Neuronal stem cell (in vitro differentiated cells): ENCODE data around the gene DLG5.

ENCODE experiments used
- DNase-seq: peaks from one replicate; pipeline ENCODE4 v3.0.0-alpha.2; 2013; ENCODE audit warnings: low spot score
- H2AFZ ChIP-seq: one replicate; pipeline ENCODE4 v1.6.1; 2013; ENCODE audit warnings: mild to moderate bottlenecking, low read length, inconsistent platforms
- H2AK5ac ChIP-seq: 2 replicates; pipeline ENCODE4 v1.6.1; 2013; ENCODE audit warnings: low read depth, mild to moderate bottlenecking, inconsistent platforms, low read length, moderate library complexity, mixed read lengths
- H2BK120ac ChIP-seq: 2 replicates; pipeline ENCODE4 v1.6.1; 2013; ENCODE audit warnings: low read depth, mild to moderate bottlenecking, inconsistent platforms, low read length, moderate library complexity, mixed read lengths
- H2BK12ac ChIP-seq: one replicate; pipeline ENCODE4 v1.6.1; 2013; ENCODE audit warnings: low read length, inconsistent platforms
- H2BK15ac ChIP-seq: 2 replicates; pipeline ENCODE4 v1.6.1; 2013; ENCODE audit warnings: mild to moderate bottlenecking, low read length, inconsistent platforms, mixed read lengths
- H2BK5ac ChIP-seq: one replicate; pipeline ENCODE4 v1.6.1; 2013; ENCODE audit warnings: inconsistent platforms, mild to moderate bottlenecking, low read length, moderate library complexity
- H3K14ac ChIP-seq: one replicate; pipeline ENCODE4 v1.6.1; 2013; ENCODE audit warnings: low read length, inconsistent platforms
- H3K18ac ChIP-seq: 2 replicates; pipeline ENCODE4 v1.6.1; 2013; ENCODE audit warnings: low read length, inconsistent platforms
- H3K23ac ChIP-seq: 2 replicates; pipeline ENCODE4 v1.6.1; 2013; ENCODE audit warnings: low read depth, mild to moderate bottlenecking, mixed read lengths, low read length, inconsistent platforms; ENCODE audit not compliant: poor library complexity
- H3K27ac ChIP-seq: replicated peaks from 3 replicates; pipeline ENCODE4 v1.5.1; 2013; ENCODE audit warnings: low read length, inconsistent platforms
- H3K27me3 ChIP-seq, 3 experiments: 2 replicates each; pipeline ENCODE4 v1.6.1; 2013; ENCODE audit warnings: low read length in 3 of 3, mild to moderate bottlenecking in 2 of 3, inconsistent platforms in 1 of 3, low read depth in 1 of 3, mixed read lengths in 1 of 3, moderate library complexity in 1 of 3; ENCODE audit not compliant: control insufficient read depth in 3 of 3, insufficient read depth in 3 of 3
- H3K36me3 ChIP-seq, 2 donors: replicated peaks in 1 of 2; 2 replicates each; pipeline ENCODE4 v1.6.1; 2013; ENCODE audit warnings: low read length in 2 of 2; ENCODE audit not compliant: control insufficient read depth in 2 of 2, insufficient read depth in 2 of 2
- H3K4ac ChIP-seq: 2 replicates; pipeline ENCODE4 v1.6.1; 2013; ENCODE audit warnings: inconsistent platforms, mild to moderate bottlenecking, low read length, moderate library complexity
- H3K4me1 ChIP-seq, 2 donors: 1 replicate in 1 of 2; 2 replicates in 1 of 2; pipeline ENCODE4 v1.6.1; 2013; ENCODE audit warnings: low read length in 2 of 2, low read depth in 1 of 2; ENCODE audit not compliant: control insufficient read depth in 2 of 2, insufficient read depth in 1 of 2
- H3K4me2 ChIP-seq: one replicate; pipeline ENCODE4 v1.6.1; 2013; ENCODE audit warnings: mild to moderate bottlenecking, low read length, inconsistent platforms; ENCODE audit not compliant: insufficient read depth, poor library complexity, severe bottlenecking
- H3K4me3 ChIP-seq, 2 donors: 2 replicates each; pipeline ENCODE4 v1.5.1; 2013; ENCODE audit warnings: low read length in 2 of 2, mild to moderate bottlenecking in 2 of 2, inconsistent platforms in 1 of 2, moderate library complexity in 1 of 2
- H3K79me1 ChIP-seq: one replicate; pipeline ENCODE4 v1.6.1; 2013; ENCODE audit warnings: low read depth, mild to moderate bottlenecking, inconsistent platforms, low read length, moderate library complexity
- H3K9ac ChIP-seq: one replicate; pipeline ENCODE4 v1.6.1; 2013; ENCODE audit warnings: mild to moderate bottlenecking, low read depth, low read length, inconsistent platforms; ENCODE audit not compliant: poor library complexity
- H3K9me3 ChIP-seq, 2 donors: replicated peaks in 1 of 2; 2 replicates each; pipeline versions ENCODE3 to v1.6.1; 2013; ENCODE audit warnings: low read length in 2 of 2, mild to moderate bottlenecking in 2 of 2, inconsistent platforms in 1 of 2, low read depth in 1 of 2, mixed read lengths in 1 of 2, moderate library complexity in 1 of 2; ENCODE audit not compliant: control insufficient read depth in 2 of 2, insufficient read depth in 1 of 2
- H4K8ac ChIP-seq: one replicate; pipeline ENCODE4 v1.6.1; 2013; ENCODE audit warnings: low read depth, mild to moderate bottlenecking, inconsistent platforms, low read length, moderate library complexity
- H4K91ac ChIP-seq: one replicate; pipeline ENCODE4 v1.6.1; 2013; ENCODE audit warnings: low read length, low read depth, mild to moderate bottlenecking, inconsistent platforms; ENCODE audit not compliant: poor library complexity
- WGBS, 2 donors: extraction: QIAGEN DNeasy Blood & Tissue Kit; methylation state at CpG; one replicate each; pipeline ENCODE4 v1.1.7; 2013; ENCODE audit warnings: missing lambda C conversion rate in 2 of 2, mixed read lengths in 1 of 2; ENCODE audit not compliant: insufficient read length in 2 of 2, insufficient replicate concordance in 1 of 2; ENCODE audit errors: extremely low coverage in 2 of 2; 5-methylcytosine and 5-hydroxymethylcytosine counted together

The DLG5 gene

GRCh38 chr10:77784856-77785255 lies 141.7 kb downstream of the DLG5 start:
- Histone ChIP-seq H3K23ac (no peak overlapping the region), H3K79me1 (no peaks in the 10 kb centered on the region), H3K27ac (no peak overlapping the region), H3K9ac (no peak overlapping the region), H3K4ac (no peak overlapping the region), H2BK120ac (no peak overlapping the region), H2BK15ac (no peak overlapping the region), H2AK5ac (no peak overlapping the region), H3K4me1 (no peaks in the 10 kb centered on the region), H4K8ac (no peak overlapping the region), H2BK12ac (no peak overlapping the region), H3K36me3 (peaks cover 7 to 60% of the 10 kb centered on the region in 2 donors), H3K9me3 (no peaks in the 10 kb centered on the region), H3K27me3 (no peaks in the 10 kb centered on the region), H2AFZ (no peak overlapping the region), H2BK5ac (no peak overlapping the region), H3K4me3 (no peak overlapping the region), H3K4me2 (no peak overlapping the region), H4K91ac (no peak overlapping the region), H3K18ac (no peak overlapping the region), H3K14ac (no peak overlapping the region)
- no CpG with 5 or more reads among the region's 4 CpGs for WGBS, 2 donors
- no peak for DNase-seq

GRCh38 chr10:77782328-77783061 lies 144.1 kb downstream of the DLG5 start:
- Histone ChIP-seq H3K14ac (no peak overlapping the region), H2BK12ac (no peak overlapping the region), H3K4me1 (no peaks in the 10 kb centered on the region), H3K79me1 (no peaks in the 10 kb centered on the region), H2BK15ac (no peak overlapping the region), H4K8ac (no peak overlapping the region), H3K9me3 (peaks cover 0 to 2% of the 10 kb centered on the region in 2 donors), H3K36me3 (peaks cover 5 to 51% of the 10 kb centered on the region in 2 donors), H3K9ac (no peak overlapping the region), H3K27me3 (no peaks in the 10 kb centered on the region), H3K23ac (no peak overlapping the region), H3K27ac (no peak overlapping the region), H2AFZ (no peak overlapping the region), H2AK5ac (no peak overlapping the region), H3K4me3 (no peak overlapping the region), H3K4ac (no peak overlapping the region), H4K91ac (no peak overlapping the region), H2BK5ac (no peak overlapping the region), H3K4me2 (no peak overlapping the region), H2BK120ac (no peak overlapping the region), H3K18ac (no peak overlapping the region)
- no CpG with 5 or more reads among the region's 8 CpGs for WGBS, 2 donors
- DNase-seq, result no peak

- Histone ChIP-seq H3K4ac (no peak overlapping the region), H3K27me3 (no peaks in the 10 kb centered on the region), H3K4me2 (no peak overlapping the region), H2BK120ac (no peak overlapping the region), H3K27ac (no peak overlapping the region), H3K9ac (no peak overlapping the region), H2BK5ac (no peak overlapping the region), H4K91ac (no peak overlapping the region), H3K36me3 (peaks cover 4 to 47% of the 10 kb centered on the region in 2 donors), H3K79me1 (no peaks in the 10 kb centered on the region), H3K9me3 (peaks cover under 1 to 2% of the 10 kb centered on the region in 2 donors), H3K4me3 (no peak overlapping the region), H2BK15ac (no peak overlapping the region), H3K4me1 (no peaks in the 10 kb centered on the region), H2AFZ (no peak overlapping the region), H2AK5ac (no peak overlapping the region), H3K18ac (no peak overlapping the region), H3K23ac (peak overlapping the region; percentile 14), H3K14ac (no peak overlapping the region), H2BK12ac (no peak overlapping the region), H4K8ac (no peak overlapping the region)
- DNase-seq, result no peak
- WGBS, 2 donors, result no CpG with 5 or more reads among the region's 27 CpGs
Measured at GRCh38 chr10:77781451-77782327, 144.9 kb downstream of the DLG5 start.

GRCh38 chr10:77780180-77780579 lies 146.4 kb downstream of the DLG5 start:
- no peak for DNase-seq
- Histone ChIP-seq H4K8ac (no peak overlapping the region), H4K91ac (no peak overlapping the region), H3K4me3 (no peak overlapping the region), H3K4me2 (no peak overlapping the region), H2BK12ac (no peak overlapping the region), H3K9me3 (peaks cover 2 to 7% of the 10 kb centered on the region in 2 donors), H2BK120ac (no peak overlapping the region), H3K23ac (no peak overlapping the region), H3K14ac (no peak overlapping the region), H3K4me1 (no peaks in the 10 kb centered on the region), H2AFZ (no peak overlapping the region), H3K9ac (peak overlapping the region; percentile 33), H3K79me1 (no peaks in the 10 kb centered on the region), H2BK5ac (no peak overlapping the region), H3K27ac (no peak overlapping the region), H3K18ac (peak overlapping the region; percentile 45), H2BK15ac (no peak overlapping the region), H3K4ac (no peak overlapping the region), H3K36me3 (peaks cover 4 to 47% of the 10 kb centered on the region in 2 donors), H2AK5ac (no peak overlapping the region), H3K27me3 (no peaks in the 10 kb centered on the region)
- WGBS, 2 donors, result no CpG with 5 or more reads among the region's 9 CpGs
